Fibroblast of villous mesenchyme (primary cell): Measurements from ENCODE around the gene MAP2K5. TPM values are rescaled to one million over a fixed set of nuclear protein-coding genes. Genes with fewer than 3 reads are reported as not detected.

ENCODE experiments used
- DNase-seq: peaks from one replicate; pipeline ENCODE4 v3.0.0-alpha.2; 2010; ENCODE audit warnings: low read depth
- H3K4me3 ChIP-seq: 2 replicates; pipeline ENCODE4 v1.5.1; 2011; ENCODE audit warnings: low read depth, mild to moderate bottlenecking, low read length
- total RNA-seq: library from RNA; depleted of rRNA; stranded (reverse); fragments of >200 nt; gene quantifications from 2 replicates; pipeline ENCODE4 v1.2.3, GENCODE V29; 2012
- TF ChIP-seq, protein P1 (sequence below): IDR thresholded peaks from 2 replicates; pipeline ENCODE4 v1.5.1; 2012; ENCODE audit warnings: low read depth, mild to moderate bottlenecking, low read length; ENCODE audit not compliant: insufficient read depth

The MAP2K5 gene
- total RNA-seq, 1 donor: 6.9 TPM

DNA sequence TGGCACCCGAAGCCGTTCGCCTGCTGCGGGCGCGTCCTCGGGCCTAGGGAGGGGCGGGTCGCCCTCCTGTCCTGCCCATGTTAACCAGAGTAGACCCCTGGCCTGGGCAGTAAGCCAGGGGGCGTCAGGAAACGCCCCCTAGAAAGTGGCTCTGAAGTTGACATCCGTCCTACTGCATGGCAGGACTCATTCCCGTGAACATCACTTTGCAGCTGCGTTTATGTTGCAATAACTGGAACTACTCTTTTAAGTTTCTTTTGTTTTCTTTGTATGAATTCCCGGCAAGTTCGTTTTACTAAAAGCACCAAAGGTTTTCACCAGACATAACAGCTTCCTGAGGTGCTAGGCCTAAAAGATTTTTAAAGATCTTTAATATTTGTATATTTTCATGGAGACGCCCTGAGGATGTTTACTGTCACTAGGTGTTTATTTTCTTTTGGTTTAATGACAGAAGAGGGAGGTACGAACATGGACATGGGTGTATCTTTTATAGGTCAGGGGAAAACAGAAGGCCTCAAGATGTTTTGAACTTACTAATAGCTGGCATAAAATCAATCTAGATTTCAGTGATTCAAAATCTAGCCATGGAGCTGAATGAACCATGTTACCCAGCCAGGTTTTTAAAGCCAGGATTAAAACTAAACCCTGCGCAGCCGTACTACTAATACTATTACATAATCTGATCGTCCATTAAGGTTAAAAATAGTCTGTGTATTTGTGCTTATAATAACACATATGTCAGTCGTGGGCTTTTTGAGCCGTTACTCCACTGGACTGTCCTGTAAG, 20.5 kb upstream of the MAP2K5 start:
- DNase-seq: peak; percentile 77
- H3K4me3 ChIP-seq: peak overlapping the region; percentile 78
- TF ChIP-seq, protein P1, sequence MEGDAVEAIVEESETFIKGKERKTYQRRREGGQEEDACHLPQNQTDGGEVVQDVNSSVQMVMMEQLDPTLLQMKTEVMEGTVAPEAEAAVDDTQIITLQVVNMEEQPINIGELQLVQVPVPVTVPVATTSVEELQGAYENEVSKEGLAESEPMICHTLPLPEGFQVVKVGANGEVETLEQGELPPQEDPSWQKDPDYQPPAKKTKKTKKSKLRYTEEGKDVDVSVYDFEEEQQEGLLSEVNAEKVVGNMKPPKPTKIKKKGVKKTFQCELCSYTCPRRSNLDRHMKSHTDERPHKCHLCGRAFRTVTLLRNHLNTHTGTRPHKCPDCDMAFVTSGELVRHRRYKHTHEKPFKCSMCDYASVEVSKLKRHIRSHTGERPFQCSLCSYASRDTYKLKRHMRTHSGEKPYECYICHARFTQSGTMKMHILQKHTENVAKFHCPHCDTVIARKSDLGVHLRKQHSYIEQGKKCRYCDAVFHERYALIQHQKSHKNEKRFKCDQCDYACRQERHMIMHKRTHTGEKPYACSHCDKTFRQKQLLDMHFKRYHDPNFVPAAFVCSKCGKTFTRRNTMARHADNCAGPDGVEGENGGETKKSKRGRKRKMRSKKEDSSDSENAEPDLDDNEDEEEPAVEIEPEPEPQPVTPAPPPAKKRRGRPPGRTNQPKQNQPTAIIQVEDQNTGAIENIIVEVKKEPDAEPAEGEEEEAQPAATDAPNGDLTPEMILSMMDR: no peak

DNA sequence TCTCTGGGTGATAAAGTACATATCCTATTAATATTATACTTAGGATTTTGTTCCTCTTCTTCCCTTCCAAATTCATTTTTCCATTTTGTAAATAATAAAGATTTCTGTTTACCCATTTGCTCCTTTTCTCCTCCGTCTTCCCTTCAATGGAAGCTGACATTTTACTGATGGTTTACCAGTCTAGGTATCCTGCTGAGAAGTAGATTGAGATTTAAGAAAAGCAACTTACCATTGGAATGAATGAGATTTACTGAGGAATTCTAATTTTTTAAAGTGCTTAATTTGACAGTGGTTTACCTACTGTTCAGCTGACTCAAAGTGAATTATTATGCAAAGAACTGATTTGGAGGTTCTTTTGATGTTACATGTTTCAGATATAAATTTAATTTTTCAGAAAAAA, 19.2 kb upstream of the MAP2K5 start:
- TF ChIP-seq, protein P1: no peak
- DNase-seq: no peak
- no peak overlapping the region for H3K4me3 ChIP-seq

DNA sequence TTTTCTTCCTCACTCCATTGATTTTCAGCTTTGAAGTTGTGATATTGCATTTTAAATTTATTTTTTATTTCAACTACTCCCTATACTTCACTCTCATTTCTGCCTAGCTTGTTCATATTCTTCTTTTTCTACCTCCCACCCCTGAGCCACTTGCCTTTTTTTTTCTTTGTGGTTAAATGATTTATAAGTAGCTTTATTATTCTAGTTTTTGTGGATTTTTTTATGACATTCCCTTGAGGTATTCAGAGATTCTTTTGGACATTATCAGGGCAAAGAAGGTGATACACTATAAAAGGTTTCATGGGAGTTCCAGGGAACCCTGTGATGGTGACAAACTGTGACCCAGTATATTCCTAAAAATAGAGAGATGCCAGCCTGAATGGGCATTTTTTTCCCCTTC, 18.3 kb upstream of the MAP2K5 start:
- TF ChIP-seq, protein P1: no peak
- DNase-seq: no peak
- no peak overlapping the region for H3K4me3 ChIP-seq

DNA sequence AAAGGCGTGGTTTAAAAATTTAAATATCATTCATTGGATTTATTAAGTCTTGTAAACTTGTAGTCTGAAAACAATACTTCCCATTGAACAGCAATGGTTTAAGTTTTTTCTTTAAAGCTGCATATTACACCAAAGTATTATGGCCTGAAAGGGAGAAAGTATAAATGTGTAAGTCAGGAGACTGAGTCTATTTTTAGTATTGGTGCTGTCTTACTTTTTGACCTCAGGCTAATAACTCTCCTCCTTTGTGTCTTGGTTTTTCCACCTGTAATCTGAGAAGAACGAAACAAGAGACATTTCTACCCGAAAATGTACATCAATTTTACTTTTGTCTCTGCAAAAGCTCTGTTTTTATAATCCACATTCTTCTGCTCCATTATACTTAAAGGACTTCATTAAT, 14.0 kb upstream of the MAP2K5 start:
- H3K4me3 ChIP-seq: no peak overlapping the region
- TF ChIP-seq, protein P1: no peak
- DNase-seq: no peak

DNA sequence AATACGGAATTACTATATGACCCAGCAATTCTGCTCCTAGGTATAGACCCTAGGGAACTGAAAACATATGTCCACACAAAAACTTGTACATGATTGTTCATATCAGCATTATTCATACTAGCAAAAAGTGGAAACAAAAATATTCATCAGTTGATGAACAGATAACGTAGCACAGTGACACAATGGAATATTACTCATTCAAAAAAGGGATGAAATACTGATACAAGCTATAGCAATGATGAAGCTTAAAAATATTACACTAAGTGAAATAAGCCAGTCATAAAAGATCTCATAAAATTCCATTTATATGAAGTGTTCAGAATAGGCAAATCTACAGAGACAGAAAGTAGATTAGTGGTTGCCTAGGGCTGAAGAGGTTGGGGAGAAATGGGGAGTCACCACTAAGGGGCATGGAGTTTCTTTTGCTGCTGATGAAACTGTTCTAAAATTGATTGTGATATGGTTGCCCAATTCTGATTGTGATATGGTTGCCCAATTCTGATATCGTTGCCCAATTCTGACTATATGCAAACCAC, 11.1 kb upstream of the MAP2K5 start:
- H3K4me3 ChIP-seq: no peak overlapping the region
- TF ChIP-seq, protein P1: no peak
- peak; percentile 26 for DNase-seq

DNA sequence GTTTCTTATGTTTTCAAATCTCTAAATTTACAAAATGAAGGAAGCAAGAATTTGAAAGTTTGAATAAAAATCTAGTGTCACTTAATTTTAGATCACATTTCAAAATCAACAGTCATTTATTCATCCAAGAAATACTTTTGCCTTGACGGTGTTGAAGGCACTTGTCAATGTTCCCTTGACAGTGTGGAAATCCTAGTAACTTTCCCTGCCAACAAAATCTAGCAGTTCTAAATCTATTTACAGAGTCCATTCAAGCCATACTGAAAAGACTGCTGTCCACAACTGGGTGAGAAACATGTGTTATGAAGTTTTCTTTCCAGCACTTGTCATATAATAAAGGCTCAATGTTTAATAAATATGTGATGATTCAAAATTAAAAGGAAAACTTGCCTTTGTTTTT, 8.6 kb upstream of the MAP2K5 start:
- TF ChIP-seq, protein P1: no peak
- DNase-seq: no peak
- H3K4me3 ChIP-seq: no peak overlapping the region

DNA sequence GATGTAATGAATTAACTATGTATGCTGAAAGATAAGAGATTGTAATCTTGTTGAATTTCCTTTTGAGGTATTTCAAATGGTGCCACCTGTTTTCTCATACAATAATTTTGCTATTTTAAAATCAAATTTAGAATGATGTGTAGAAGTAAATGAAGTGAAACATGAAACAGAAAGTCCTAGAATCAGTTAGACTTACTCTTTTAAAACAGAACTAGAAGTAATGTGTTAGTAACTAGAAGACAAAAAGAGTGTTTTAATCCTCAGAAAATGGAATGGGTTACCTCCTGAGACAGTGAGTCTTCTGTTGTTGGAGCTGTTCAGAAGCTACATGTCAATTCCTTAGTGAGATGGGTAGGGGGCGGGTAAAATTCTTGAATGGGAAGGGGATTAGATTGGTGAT, 8.1 kb upstream of the MAP2K5 start:
- no peak for DNase-seq
- no peak overlapping the region for H3K4me3 ChIP-seq
- TF ChIP-seq, protein P1: no peak
